ENCODE data around the gene PRPH2. TPM values are rescaled to one million over a fixed set of nuclear protein-coding genes. Genes with fewer than 3 reads are reported as not detected.

PRPH2 gene
- total and polyA plus RNA-seq, 2 of the 13 experiments (the other 11 are each of a cell fraction or from before 2014, with no cell fraction given): 0.03 to 0.04 TPM

DNA sequence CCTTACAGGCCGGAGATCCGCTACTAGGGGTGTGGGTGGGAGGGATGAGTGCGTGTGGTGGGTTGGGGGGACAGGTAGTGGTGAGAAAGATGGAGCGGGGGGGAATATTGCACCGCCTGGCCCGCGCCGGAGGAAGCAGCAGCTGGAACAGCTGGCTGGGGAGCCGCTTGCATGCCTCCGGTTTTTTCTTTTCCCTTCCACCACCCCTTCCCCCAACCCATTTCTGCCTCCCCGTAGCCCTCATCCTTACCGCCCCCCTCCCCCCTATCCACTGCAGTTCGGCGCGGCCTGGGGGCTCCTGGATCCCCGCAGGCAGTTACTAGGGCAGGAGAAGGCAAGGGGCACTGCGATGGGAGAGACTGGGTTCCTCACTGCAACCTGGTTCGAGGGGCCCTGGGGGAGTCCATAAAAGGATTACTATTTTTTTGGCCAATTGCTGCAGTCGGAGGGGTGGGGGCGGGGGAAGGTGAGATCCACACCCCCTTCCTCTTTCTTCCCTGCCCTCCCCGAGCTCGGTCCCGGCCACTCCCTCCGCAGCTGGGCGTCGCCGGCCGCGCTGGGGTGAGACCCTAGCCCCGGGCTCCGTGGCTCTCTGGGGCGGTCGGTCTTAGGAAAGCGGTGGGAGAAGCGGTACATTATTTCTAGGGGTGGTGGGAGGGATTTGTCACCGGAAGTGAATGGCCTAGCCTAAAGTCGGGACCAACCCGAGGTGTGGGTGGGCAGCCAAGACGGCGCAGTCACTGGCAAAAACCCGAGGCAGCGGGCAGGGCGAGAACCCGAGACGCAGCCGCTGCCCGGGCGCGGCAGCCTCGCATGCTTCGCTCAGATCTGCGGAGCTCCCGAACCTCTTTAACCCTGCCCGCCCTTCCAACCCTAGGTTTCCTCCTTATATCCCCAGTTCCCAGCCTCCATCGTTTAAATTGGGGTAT, 24.3 kb upstream of the PRPH2 start (continued):
- peak; percentile 98 for TF ChIP-seq ZNF605 (CRISPR knock-in tag; IDR thresholded peaks at IDR 0.05)
- TF ChIP-seq HOXA9 (CRISPR knock-in tag; IDR thresholded peaks at IDR 0.05; ENCODE audit: borderline replicate concordance): no peak
- TF ChIP-seq ZSCAN22 (CRISPR knock-in tag; IDR thresholded peaks at IDR 0.05): 0 out of 2 replicates have a peak, but pooled peaks have one; percentile 57
- peak; percentile 69 for TF ChIP-seq AGO2 (optimal IDR thresholded peaks at IDR 0.05; ENCODE audit: low read depth, low read length)
- TF ChIP-seq, protein P1, sequence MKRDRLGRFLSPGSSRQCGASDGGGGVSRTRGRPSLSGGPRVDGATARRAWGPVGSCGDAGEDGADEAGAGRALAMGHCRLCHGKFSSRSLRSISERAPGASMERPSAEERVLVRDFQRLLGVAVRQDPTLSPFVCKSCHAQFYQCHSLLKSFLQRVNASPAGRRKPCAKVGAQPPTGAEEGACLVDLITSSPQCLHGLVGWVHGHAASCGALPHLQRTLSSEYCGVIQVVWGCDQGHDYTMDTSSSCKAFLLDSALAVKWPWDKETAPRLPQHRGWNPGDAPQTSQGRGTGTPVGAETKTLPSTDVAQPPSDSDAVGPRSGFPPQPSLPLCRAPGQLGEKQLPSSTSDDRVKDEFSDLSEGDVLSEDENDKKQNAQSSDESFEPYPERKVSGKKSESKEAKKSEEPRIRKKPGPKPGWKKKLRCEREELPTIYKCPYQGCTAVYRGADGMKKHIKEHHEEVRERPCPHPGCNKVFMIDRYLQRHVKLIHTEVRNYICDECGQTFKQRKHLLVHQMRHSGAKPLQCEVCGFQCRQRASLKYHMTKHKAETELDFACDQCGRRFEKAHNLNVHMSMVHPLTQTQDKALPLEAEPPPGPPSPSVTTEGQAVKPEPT (CRISPR knock-in tag; IDR thresholded peaks at IDR 0.05; ENCODE audit: low read depth): peak; percentile 80; the same call in 1 of the 2 replicates
- peak; percentile 85 for TF ChIP-seq ZC3H13 (CRISPR knock-in tag; IDR thresholded peaks at IDR 0.05)
- TF ChIP-seq SAP130 (CRISPR knock-in tag; IDR thresholded peaks at IDR 0.05; ENCODE audit: low read depth): peak; percentile 94
- TF ChIP-seq ZNF24 (IDR thresholded peaks at IDR 0.05): no peak
- TF ChIP-seq PAF1 (CRISPR knock-in tag; IDR thresholded peaks at IDR 0.05): no peak
- TF ChIP-seq, protein P2, sequence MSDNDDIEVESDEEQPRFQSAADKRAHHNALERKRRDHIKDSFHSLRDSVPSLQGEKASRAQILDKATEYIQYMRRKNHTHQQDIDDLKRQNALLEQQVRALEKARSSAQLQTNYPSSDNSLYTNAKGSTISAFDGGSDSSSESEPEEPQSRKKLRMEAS (IDR thresholded peaks at IDR 0.05): peak; percentile 51; the same call in 1 of the 2 replicates
- TF ChIP-seq ZNF160 (CRISPR knock-in tag; IDR thresholded peaks at IDR 0.05): peak; percentile 9
- no peak for TF ChIP-seq ZFP36L2 (CRISPR knock-in tag; IDR thresholded peaks at IDR 0.05)
- no peak for TF ChIP-seq CENPX (CRISPR knock-in tag; IDR thresholded peaks at IDR 0.05)
- TF ChIP-seq ZNF614 (CRISPR knock-in tag; IDR thresholded peaks at IDR 0.05; ENCODE audit: borderline replicate concordance): no peak
- TF ChIP-seq HES4 (CRISPR knock-in tag; IDR thresholded peaks at IDR 0.05; ENCODE audit: borderline replicate concordance): peak; percentile 31; the same call in 1 of the 2 replicates
- TF ChIP-seq, protein P3, sequence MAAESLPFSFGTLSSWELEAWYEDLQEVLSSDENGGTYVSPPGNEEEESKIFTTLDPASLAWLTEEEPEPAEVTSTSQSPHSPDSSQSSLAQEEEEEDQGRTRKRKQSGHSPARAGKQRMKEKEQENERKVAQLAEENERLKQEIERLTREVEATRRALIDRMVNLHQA (CRISPR knock-in tag; IDR thresholded peaks at IDR 0.05): no peak
- TF ChIP-seq, protein P4, sequence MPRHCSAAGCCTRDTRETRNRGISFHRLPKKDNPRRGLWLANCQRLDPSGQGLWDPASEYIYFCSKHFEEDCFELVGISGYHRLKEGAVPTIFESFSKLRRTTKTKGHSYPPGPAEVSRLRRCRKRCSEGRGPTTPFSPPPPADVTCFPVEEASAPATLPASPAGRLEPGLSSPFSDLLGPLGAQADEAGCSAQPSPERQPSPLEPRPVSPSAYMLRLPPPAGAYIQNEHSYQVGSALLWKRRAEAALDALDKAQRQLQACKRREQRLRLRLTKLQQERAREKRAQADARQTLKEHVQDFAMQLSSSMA (CRISPR knock-in tag; IDR thresholded peaks at IDR 0.05): no peak; the same call in 1 of the 2 replicates
- TF ChIP-seq, protein P5, sequence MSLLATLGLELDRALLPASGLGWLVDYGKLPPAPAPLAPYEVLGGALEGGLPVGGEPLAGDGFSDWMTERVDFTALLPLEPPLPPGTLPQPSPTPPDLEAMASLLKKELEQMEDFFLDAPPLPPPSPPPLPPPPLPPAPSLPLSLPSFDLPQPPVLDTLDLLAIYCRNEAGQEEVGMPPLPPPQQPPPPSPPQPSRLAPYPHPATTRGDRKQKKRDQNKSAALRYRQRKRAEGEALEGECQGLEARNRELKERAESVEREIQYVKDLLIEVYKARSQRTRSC (CRISPR knock-in tag; IDR thresholded peaks at IDR 0.05; ENCODE audit: low read depth): peak; percentile 84
- TF ChIP-seq ZNF816 (CRISPR knock-in tag; IDR thresholded peaks at IDR 0.05; ENCODE audit: borderline replicate concordance): no peak; the same call in 1 of the 2 replicates
- TF ChIP-seq, protein P6, sequence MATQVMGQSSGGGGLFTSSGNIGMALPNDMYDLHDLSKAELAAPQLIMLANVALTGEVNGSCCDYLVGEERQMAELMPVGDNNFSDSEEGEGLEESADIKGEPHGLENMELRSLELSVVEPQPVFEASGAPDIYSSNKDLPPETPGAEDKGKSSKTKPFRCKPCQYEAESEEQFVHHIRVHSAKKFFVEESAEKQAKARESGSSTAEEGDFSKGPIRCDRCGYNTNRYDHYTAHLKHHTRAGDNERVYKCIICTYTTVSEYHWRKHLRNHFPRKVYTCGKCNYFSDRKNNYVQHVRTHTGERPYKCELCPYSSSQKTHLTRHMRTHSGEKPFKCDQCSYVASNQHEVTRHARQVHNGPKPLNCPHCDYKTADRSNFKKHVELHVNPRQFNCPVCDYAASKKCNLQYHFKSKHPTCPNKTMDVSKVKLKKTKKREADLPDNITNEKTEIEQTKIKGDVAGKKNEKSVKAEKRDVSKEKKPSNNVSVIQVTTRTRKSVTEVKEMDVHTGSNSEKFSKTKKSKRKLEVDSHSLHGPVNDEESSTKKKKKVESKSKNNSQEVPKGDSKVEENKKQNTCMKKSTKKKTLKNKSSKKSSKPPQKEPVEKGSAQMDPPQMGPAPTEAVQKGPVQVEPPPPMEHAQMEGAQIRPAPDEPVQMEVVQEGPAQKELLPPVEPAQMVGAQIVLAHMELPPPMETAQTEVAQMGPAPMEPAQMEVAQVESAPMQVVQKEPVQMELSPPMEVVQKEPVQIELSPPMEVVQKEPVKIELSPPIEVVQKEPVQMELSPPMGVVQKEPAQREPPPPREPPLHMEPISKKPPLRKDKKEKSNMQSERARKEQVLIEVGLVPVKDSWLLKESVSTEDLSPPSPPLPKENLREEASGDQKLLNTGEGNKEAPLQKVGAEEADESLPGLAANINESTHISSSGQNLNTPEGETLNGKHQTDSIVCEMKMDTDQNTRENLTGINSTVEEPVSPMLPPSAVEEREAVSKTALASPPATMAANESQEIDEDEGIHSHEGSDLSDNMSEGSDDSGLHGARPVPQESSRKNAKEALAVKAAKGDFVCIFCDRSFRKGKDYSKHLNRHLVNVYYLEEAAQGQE (IDR thresholded peaks at IDR 0.05; ENCODE audit: borderline replicate concordance in 1 of 2, low read depth in 1 of 2, low read length in 2 of 2): no peak; a peak in 1 of 4 replicates
